HG03095 (cell line): ENCODE data around the gene CD300H.

Experiments
- ATAC-seq: cut with Tn5 transposase; IDR thresholded peaks from one replicate; pipeline ENCODE4 v1.9.1; 2021; ENCODE audit warnings: moderate library complexity; ENCODE audit not compliant: unreplicated experiment

Gene CD300H

GRCh38 chr17:74552037-74552436 is 15.3 kb downstream of the CD300H start:
- no peak for ATAC-seq

GRCh38 chr17:74550602-74551001 is 16.7 kb downstream of the CD300H start:
- no peak for ATAC-seq

- ATAC-seq: no peak
Observed at GRCh38 chr17:74549343-74549742, 18.0 kb downstream of the CD300H start.

- ATAC-seq: no peak
Observed at GRCh38 chr17:74547736-74548135, 19.6 kb downstream of the CD300H start.

GRCh38 chr17:74547264-74547663 is 20.0 kb downstream of the CD300H start:
- no peak for ATAC-seq

GRCh38 chr17:74546586-74546985 is 20.7 kb downstream of the CD300H start:
- no peak for ATAC-seq

GRCh38 chr17:74545843-74546230 is 21.5 kb downstream of the CD300H start, which contains the start of gene CD300C:
TSS of gene CD300C (minus strand) at chr17:74546115. CDS start at chr17:74545782, 333 bp downstream.
- ATAC-seq: no peak

GRCh38 chr17:74544991-74545842 is 22.1 kb downstream of the CD300H start:
- no peak for ATAC-seq

- ATAC-seq: no peak
Observed at GRCh38 chr17:74543891-74544760, 23.2 kb downstream of the CD300H start.

GRCh38 chr17:74543406-74543805 is 23.9 kb downstream of the CD300H start:
- ATAC-seq: no peak

GRCh38 chr17:74542727-74543383 is 24.5 kb downstream of the CD300H start:
- no peak for ATAC-seq

- ATAC-seq: no peak
Observed at GRCh38 chr17:74542166-74542565, 25.1 kb downstream of the CD300H start.

- no peak for ATAC-seq
Observed at GRCh38 chr17:74541176-74542111, 25.9 kb downstream of the CD300H start.

GRCh38 chr17:74539281-74539820 is 28.0 kb downstream of the CD300H start:
- no peak for ATAC-seq

GRCh38 chr17:74536890-74537289 is 30.4 kb downstream of the CD300H start:
- ATAC-seq: no peak

- ATAC-seq: no peak
Observed at GRCh38 chr17:74532115-74532514, 35.2 kb downstream of the CD300H start.

GRCh38 chr17:74531231-74531761 is 36.0 kb downstream of the CD300H start, which contains the start of gene CD300LB:
TSS of gene CD300LB (minus strand) at chr17:74531475. CDS start at chr17:74531350, 125 bp downstream.
- no peak for ATAC-seq

GRCh38 chr17:74530831-74531150 is 36.5 kb downstream of the CD300H start:
- ATAC-seq: no peak

- ATAC-seq: no peak
Observed at GRCh38 chr17:74529243-74529642, 38.1 kb downstream of the CD300H start.
